Peyer's patch (tissue), 4 donors: ENCODE data around the gene ANKRD53. TPM values are rescaled to one million over a fixed set of nuclear protein-coding genes. Genes with fewer than 3 reads are reported as not detected.

ENCODE experiments used
- DNase-seq, 3 donors: peaks; one replicate each; pipeline ENCODE4 v3.0.0-alpha.2; 2017 to 2019
- H3K27ac ChIP-seq, 4 donors: fragments of 200-600 bp; sonication (generic); one replicate each; pipeline ENCODE4 v1.5.1; 2016 to 2019
- H3K27me3 ChIP-seq, 2 donors: fragments of 200-600 bp; sonication (generic); one replicate each; pipeline ENCODE4 v1.5.1; 2019
- H3K36me3 ChIP-seq, 3 donors: fragments of 200-600 bp; sonication (generic); one replicate each; pipeline ENCODE4 v1.5.1; 2016 to 2019
- H3K4me1 ChIP-seq, 4 donors: fragments of 200-600 bp; sonication (generic); one replicate each; pipeline ENCODE4 v1.5.1; 2016 to 2019
- H3K4me3 ChIP-seq, 4 donors: fragments of 200-600 bp; sonication (generic); 1 replicate in 3 of 4; 2 replicates in 1 of 4; pipeline ENCODE4 v1.5.1; 2016 to 2019; ENCODE audit warnings: mild to moderate bottlenecking in 1 of 4
- H3K9me3 ChIP-seq, 4 donors: fragments of 200-600 bp; sonication (generic); one replicate each; pipeline ENCODE4 v1.5.1; 2016 to 2019; ENCODE audit warnings: mild to moderate bottlenecking in 1 of 4
- CTCF ChIP-seq, 6 experiments: fragments of 450-650 bp in 4 of 6; fragments of 200-600 bp in 2 of 6; sonication (generic) in 1 of 6; IDR thresholded peaks; one replicate each; pipeline ENCODE4 v1.5.1; 2017 to 2019; ENCODE audit warnings: antibody characterized with exemption in 6 of 6, mild to moderate bottlenecking in 3 of 6, moderate library complexity in 1 of 6
- POLR2A ChIP-seq, 2 donors: fragments of 450-650 bp; IDR thresholded peaks; one replicate each; pipeline ENCODE4 v1.5.1; 2017; ENCODE audit warnings: antibody characterized with exemption in 2 of 2, mild to moderate bottlenecking in 2 of 2, moderate library complexity in 2 of 2
- total RNA-seq, 4 donors: library from RNA; depleted of rRNA; stranded (reverse); fragments of >200 nt; gene quantifications; one replicate each; pipeline ENCODE4 v1.1.0, GENCODE V29; 2016

The ANKRD53 gene
- total RNA-seq, 4 donors from 2014 or later = 3.5 TPM; not detected in 3

GRCh38 chr2:70943205-70943871, 35.1 kb upstream of the ANKRD53 start:
- peak in 1 of 3 donors; percentile 18 for DNase-seq
- TF ChIP-seq POLR2A (IDR thresholded peaks at IDR 0.05) (no peak), CTCF (IDR thresholded peaks at IDR 0.05) (no peak)
- H3K27me3 ChIP-seq = no peaks in the 10 kb centered on the region

GRCh38 chr2:70944111-70944690, 34.2 kb upstream of the ANKRD53 start:
- TF ChIP-seq CTCF (IDR thresholded peaks at IDR 0.05) (no peak), POLR2A (IDR thresholded peaks at IDR 0.05) (no peak)
- Histone ChIP-seq H3K9me3 (no peaks in the 10 kb centered on the region), H3K4me3 (no peak overlapping the region), H3K27me3 (no peaks in the 10 kb centered on the region), H3K4me1 (no peaks in the 10 kb centered on the region), H3K27ac (no peak overlapping the region), H3K36me3 (no peaks in the 10 kb centered on the region)
- peak in 2 of 3 donors; percentile 17 to 34 for DNase-seq

More at GRCh38 chr2:70943205-70943871, 35.1 kb upstream of the ANKRD53 start:
- Histone ChIP-seq H3K9me3 (no peaks in the 10 kb centered on the region), H3K4me1 (no peaks in the 10 kb centered on the region), H3K27ac (no peak overlapping the region), H3K36me3 (no peaks in the 10 kb centered on the region), H3K4me3 (no peak overlapping the region)

GRCh38 chr2:70946832-70947442, 31.5 kb upstream of the ANKRD53 start:
- H3K27me3 ChIP-seq = no peaks in the 10 kb centered on the region
- peak in 2 of 3 donors; percentile 43 to 74 for DNase-seq
- no peaks in the 10 kb centered on the region for H3K9me3 ChIP-seq
- no peaks in the 10 kb centered on the region for H3K4me1 ChIP-seq
- peak; percentile 30 to 70 (median 58) for TF ChIP-seq CTCF (IDR thresholded peaks at IDR 0.05)
- no peak for TF ChIP-seq POLR2A (IDR thresholded peaks at IDR 0.05)
- H3K4me3 ChIP-seq = no peak overlapping the region
- H3K36me3 ChIP-seq = no peaks in the 10 kb centered on the region
- H3K27ac ChIP-seq = no peak overlapping the region

GRCh38 chr2:70947556-70948184, 30.8 kb upstream of the ANKRD53 start:
- Histone ChIP-seq H3K27me3 (no peaks in the 10 kb centered on the region), H3K27ac (no peak overlapping the region), H3K4me1 (no peaks in the 10 kb centered on the region), H3K4me3 (peak overlapping the region in 1 of 4 donors; percentile 32), H3K36me3 (no peaks in the 10 kb centered on the region), H3K9me3 (no peaks in the 10 kb centered on the region)
- DNase-seq = peak in 1 of 3 donors; percentile 43
- no peak for TF ChIP-seq CTCF (IDR thresholded peaks at IDR 0.05)
- no peak for TF ChIP-seq POLR2A (IDR thresholded peaks at IDR 0.05)

GRCh38 chr2:70948337-70949003, 30.0 kb upstream of the ANKRD53 start:
- Histone ChIP-seq H3K27me3 (no peaks in the 10 kb centered on the region), H3K36me3 (no peaks in the 10 kb centered on the region), H3K9me3 (no peaks in the 10 kb centered on the region), H3K4me1 (no peaks in the 10 kb centered on the region), H3K27ac (no peak overlapping the region), H3K4me3 (peak overlapping the region in 3 of 4 donors; percentile 21 to 32 (median 28))
- TF ChIP-seq CTCF (IDR thresholded peaks at IDR 0.05) = peak in 5 of 6 experiments; percentile 14 to 77 (median 66)
- no peak for TF ChIP-seq POLR2A (IDR thresholded peaks at IDR 0.05)
- DNase-seq = peak; percentile 78 to 90 (median 82)
